Activated CD8-positive, alpha-beta memory T cell treated with anti-CD3 and anti-CD28 coated beads for 36 hours (primary cell): Measurements from ENCODE around the gene MAGI2. TPM values are rescaled to one million over a fixed set of nuclear protein-coding genes. Genes with fewer than 3 reads are reported as not detected.
"Not testable (repeated sequence)": the region's sequence is repeated elsewhere in the genome, so short reads cannot be mapped to it uniquely, and the experiment has no call there.

Experiments
- CTCF ChIA-PET: fragments of 350-600 bp; sonication (Branson Sonifier 250); formaldehyde crosslinking; loops from one replicate; lab custom pipeline; 2021; ENCODE audit warnings: antibody characterized with exemption; lab: Charles Lee
- POLR2A ChIA-PET: fragments of 350-600 bp; sonication (Branson Sonifier 250); formaldehyde crosslinking; loops from one replicate; lab custom pipeline; 2021; ENCODE audit warnings: antibody characterized with exemption; lab: Charles Lee
- total RNA-seq, 2 experiments: library from RNA; stranded (reverse); gene quantifications; one replicate each; pipeline ENCODE4 v1.2.3, GENCODE V29; 2021

Gene MAGI2
- total RNA-seq, 2 experiments from 2014 or later = 0.17 to 0.30 TPM

GRCh38 chr7:78649976-78650375 is 803.5 kb downstream of the MAGI2 start:
- CTCF ChIA-PET = no interaction called here

DNA sequence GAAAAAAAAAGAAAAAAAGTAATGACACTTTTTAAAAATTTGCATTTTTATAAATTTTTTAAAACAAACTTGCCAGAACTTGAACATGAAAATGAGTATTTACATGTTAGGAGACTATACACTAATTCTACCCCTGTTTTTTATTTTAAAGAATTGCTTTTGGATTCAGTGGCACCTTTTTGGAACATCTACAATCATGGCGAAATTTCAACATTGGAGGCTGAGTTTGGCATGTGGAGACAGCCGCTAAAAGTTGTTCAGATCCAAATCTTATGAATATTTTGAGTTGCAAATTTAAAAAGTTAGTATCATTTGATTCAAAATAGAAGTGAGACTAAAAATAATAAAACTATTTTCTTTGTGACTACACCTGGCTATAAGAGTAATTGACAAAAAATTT is 804.2 kb downstream of the MAGI2 start:
- CTCF ChIA-PET = no interaction called here
- POLR2A ChIA-PET = no interaction called here

More at GRCh38 chr7:78649976-78650375, 803.5 kb downstream of the MAGI2 start:
- POLR2A ChIA-PET = no interaction called here

- POLR2A ChIA-PET = no interaction called here
- CTCF ChIA-PET = no interaction called here
These were observed 810.7 kb downstream of the MAGI2 start for GRCh38 chr7:78642751-78643150.

- ChIA-PET POLR2A (no interaction called here), CTCF (no interaction called here)
These were observed 815.1 kb downstream of the MAGI2 start for GRCh38 chr7:78638364-78638763.

DNA sequence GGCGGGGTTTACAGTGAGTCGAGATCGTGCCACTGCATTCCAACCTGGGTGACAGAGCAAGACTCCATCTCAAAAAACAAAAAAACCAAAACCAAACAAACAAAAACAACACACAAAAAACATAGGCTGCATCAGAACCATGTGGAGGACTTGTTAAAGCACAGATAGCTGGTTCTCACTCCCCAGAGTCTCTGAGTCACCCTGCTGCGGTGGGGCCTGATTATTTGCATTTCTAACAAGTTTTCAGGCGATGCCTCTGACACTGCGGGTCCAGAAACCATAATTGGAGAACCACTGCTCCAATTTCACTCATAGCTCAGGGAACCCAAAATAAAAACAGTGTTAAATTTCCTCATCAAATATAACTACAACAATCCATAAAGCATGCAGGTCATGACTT is 816.7 kb downstream of the MAGI2 start:
- POLR2A ChIA-PET = no interaction called here
- CTCF ChIA-PET = no interaction called here

DNA sequence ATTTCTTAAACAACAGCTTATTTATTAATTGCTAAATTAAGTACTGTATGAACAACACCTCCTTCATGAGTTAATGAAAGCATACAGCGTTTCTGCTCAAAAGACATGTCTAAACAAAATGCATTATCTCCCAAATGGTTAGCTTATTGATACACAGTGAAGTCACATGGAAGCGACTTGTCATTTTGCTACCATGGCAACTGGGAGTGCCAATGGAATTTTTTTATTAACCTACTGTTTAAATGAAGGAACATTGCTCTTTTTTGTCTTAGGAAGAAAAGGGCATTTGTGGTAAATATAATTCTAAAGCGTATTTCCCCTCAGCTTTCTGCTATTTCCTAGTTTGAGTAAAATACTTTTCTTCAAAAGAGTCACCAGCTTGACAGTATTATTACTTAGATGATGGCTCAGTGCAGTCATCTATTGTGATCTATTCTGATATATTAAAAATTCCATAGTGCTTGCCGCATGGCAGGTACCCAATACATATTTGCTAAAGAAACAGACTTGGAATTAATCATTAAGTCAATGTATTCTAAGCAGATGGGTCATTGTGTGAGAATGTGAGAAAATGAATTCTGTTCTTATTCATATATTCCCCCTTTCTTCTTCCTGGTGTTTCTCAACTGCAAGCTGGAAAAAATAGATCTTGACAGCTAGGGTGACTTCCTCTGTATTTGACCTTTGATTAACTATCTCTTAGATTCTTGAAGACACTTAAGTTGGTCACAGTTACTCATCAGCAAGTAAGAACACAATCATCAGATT is 818.3 kb downstream of the MAGI2 start:
- CTCF ChIA-PET = no interaction called here

GRCh38 chr7:78634093-78634492 is 819.4 kb downstream of the MAGI2 start:
- ChIA-PET CTCF (no interaction called here), POLR2A (no interaction called here)

More for the DNA sequence above, 818.3 kb downstream of the MAGI2 start:
- POLR2A ChIA-PET = no interaction called here

GRCh38 chr7:78620920-78621319 is 832.5 kb downstream of the MAGI2 start:
- CTCF ChIA-PET = no interaction called here
- POLR2A ChIA-PET = no interaction called here

DNA sequence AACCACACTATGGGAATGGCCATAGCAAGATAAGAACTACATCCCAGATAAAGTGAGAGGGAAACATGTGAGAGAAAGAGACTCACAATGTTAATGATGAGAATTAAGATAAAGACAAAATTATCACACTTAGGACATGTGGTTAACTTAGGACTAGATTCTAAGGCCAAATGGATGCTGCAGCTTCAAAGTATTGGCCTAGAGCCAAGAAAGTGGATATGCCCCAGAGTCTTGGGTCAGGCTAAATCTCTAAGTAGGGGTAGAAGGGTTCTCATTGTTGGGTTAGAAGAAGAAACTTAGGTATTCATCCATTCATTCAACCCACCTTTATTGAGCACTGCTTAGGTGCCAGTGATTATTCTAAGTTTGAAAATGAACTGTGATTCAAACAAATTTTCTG is 836.9 kb downstream of the MAGI2 start:
- ChIA-PET CTCF (no interaction called here), POLR2A (no interaction called here)

DNA sequence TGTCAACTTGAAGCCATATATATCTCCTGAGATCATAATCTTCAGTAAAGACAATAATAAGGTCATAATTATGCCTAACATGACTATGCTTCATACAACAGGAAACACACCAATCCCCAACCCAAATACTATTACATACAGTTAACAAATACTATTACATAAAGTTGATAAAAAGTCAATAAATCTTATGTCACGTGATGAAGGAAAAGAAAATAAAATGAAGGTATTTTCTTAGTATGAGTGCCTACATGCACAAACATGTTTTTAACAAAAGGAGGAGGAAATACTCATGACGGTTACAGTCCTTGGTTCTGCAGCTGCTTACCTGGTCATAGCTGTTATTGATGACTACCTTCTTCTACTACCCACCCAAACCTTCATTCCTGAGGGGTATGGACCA is 844.2 kb downstream of the MAGI2 start:
- ChIA-PET CTCF (no interaction called here), POLR2A (no interaction called here)

DNA sequence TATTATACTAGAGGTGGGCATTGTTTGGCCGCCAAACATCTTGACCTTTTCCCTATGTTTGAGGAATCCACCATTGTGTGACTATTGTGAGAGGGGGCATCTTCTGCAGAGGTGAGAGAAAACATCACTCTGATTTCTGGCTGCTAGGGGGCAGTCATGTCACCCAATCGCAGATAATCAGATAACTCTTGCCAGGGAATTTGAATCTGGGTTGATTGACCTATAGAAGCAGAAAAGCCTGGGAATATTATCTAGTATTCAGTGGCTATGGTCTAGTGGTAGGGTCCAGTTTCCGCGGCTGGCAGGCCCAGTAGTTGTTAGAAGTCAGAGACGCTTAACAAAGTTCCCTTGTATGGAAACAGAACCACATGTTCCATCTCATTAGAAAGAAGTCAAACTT is 846.4 kb downstream of the MAGI2 start:
- CTCF ChIA-PET = no interaction called here

GRCh38 chr7:78605119-78605518 is 848.3 kb downstream of the MAGI2 start:
- ChIA-PET CTCF (no interaction called here), POLR2A (no interaction called here)

More for the DNA sequence above, 846.4 kb downstream of the MAGI2 start:
- POLR2A ChIA-PET = no interaction called here

GRCh38 chr7:78601728-78602127 is 851.7 kb downstream of the MAGI2 start:
- POLR2A ChIA-PET = no interaction called here

GRCh38 chr7:78594156-78594555 is 859.3 kb downstream of the MAGI2 start:
- ChIA-PET POLR2A (no interaction called here), CTCF (no interaction called here)

More at GRCh38 chr7:78601728-78602127, 851.7 kb downstream of the MAGI2 start:
- CTCF ChIA-PET = no interaction called here

- ChIA-PET CTCF (no interaction called here), POLR2A (no interaction called here)
These were observed 865.1 kb downstream of the MAGI2 start for GRCh38 chr7:78588393-78588792.

DNA sequence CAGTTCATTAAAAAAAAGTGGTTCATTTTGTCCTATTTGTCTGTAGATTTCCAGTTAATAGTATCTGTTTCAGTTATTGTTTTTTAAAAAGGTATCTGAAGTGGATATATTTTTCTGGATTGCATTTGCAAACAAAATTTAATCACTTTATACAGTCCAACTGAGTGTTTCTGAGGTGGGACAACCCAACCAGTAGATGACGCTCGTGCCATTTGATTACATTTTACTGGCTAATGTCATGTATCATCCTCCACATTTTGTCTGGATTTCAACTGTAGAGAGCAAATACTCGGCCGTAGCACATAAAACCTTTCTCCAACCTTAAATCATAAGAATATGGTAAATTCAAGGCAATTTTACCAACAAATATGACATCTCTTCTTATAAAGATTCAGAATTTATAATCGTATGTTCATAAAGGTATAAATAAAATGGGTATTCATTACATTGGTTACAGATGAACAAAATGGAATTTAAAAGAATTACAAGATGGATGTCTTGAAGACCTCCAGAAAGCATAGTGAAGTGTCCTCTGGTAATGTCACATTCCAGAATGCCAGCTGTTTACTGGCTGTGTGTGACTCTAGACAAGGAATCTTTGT is 865.9 kb downstream of the MAGI2 start:
- CTCF ChIA-PET = no interaction called here
- POLR2A ChIA-PET = no interaction called here

- ChIA-PET POLR2A (no interaction called here), CTCF (interaction anchor here (0.6 kb wide), 1 partner anchor 21 kb away, joined by 3 read pairs; no protein-coding TSS in a partner anchor)
These were observed 867.5 kb downstream of the MAGI2 start for GRCh38 chr7:78585980-78586379.

DNA sequence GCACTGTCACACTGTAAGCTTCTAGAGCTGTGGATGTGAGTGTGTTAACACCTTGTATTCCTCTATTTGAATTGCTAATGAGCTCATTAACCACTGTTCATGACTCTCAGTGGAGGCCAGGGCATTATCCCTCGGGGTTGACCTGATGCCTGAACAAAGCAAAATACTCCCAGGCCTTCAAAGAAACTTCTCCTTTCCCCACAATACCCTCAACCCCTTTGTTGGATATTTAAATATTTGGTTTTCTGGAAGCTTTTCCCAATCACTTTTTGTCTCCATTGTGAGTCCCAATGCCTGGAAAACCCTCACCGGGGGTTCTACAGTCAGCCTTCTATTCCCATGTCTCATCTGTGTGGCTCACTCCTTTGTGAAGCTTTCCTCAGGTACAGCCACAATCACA is 874.8 kb downstream of the MAGI2 start:
- CTCF ChIA-PET = no interaction called here

DNA sequence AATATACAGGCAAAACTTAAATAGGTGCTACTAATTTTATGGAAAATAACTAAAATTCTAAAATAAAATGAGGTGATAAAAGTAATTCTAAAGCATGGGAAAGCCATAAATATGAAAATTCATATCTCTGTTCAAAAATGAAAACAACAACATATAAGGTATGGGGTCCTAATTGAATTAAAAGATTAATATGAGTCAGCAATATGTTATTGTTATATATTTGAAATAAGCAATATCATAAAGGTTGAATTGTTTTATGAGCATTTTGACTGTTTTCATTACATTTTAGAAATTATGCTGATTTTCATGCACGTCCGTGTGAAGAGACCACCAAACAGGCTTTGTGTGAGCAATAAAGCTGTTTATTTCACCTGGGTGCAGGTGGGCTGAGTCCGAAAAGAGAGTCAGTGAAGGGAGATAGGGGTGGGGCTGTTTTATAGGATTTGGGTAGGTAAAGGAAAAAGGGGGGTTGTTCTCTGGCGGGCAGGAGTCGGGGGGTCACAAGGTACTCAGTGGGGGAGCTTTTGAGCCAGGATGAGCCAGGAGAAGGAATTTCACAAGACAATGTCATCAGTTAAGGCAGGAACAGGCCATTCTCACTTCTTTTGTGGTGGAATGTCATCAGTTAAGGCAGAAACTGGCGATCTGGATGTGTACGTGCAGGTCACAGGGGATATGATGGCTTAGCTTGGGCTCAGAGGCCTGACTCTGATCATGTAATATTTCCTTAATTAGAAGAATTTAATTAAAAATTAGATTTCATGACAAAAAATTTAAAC is 876.1 kb downstream of the MAGI2 start:
- CTCF ChIA-PET, POLR2A ChIA-PET: not testable (repeated sequence)

More for the DNA sequence above, 874.8 kb downstream of the MAGI2 start:
- POLR2A ChIA-PET = no interaction called here

DNA sequence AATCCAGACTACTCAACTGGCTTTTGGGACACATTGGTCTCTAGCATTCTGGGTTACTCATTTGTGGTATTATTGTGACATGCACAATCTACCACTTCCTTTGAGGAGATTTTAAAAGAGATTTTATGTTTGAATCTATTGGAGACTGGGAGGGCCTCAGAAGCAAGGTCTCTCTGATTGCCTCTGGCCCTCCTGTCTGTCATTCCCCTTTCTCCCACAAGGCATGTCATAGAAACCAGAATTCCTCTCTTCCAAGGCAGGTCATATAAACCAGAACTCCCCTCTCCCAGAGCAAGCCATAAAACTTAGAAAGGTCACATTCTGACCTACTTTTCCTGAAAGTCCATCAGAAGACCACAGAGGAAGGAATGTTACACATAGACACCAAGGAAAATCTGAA is 877.2 kb downstream of the MAGI2 start:
- CTCF ChIA-PET = no interaction called here
- POLR2A ChIA-PET = no interaction called here
